Measurements from ENCODE around the gene TLCD1. TPM values are rescaled to one million over a fixed set of nuclear protein-coding genes. Genes with fewer than 3 reads are reported as not detected.

The TLCD1 gene, protein sequence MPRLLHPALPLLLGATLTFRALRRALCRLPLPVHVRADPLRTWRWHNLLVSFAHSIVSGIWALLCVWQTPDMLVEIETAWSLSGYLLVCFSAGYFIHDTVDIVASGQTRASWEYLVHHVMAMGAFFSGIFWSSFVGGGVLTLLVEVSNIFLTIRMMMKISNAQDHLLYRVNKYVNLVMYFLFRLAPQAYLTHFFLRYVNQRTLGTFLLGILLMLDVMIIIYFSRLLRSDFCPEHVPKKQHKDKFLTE
- 1 to 10 TPM; 1.5 to 9.7 TPM for total RNA-seq

- H3K27ac Mint-ChIP-seq: peak within 1 kb of the TSS; percentile 95 to 98
- H3K4me1 Mint-ChIP-seq (ENCODE audit: low read depth in 2 of 2): peaks cover 59 to 60% of the 10 kb centered on the region in 2 donors
- DNase-seq (ENCODE audit: low spot score) (peak; percentile 84), ATAC-seq (peak; percentile 60 to 71)
- H3K36me3 Mint-ChIP-seq: peaks cover 22% of the 10 kb centered on the region
- H3K27me3 Mint-ChIP-seq: no peaks in the 10 kb centered on the region
- H3K4me3 Mint-ChIP-seq: peak within 1 kb of the TSS; percentile 97
- no peaks in the 10 kb centered on the region for H3K9me3 Mint-ChIP-seq
Measured at GRCh38 chr17:28726226-28726626, at the start of gene TLCD1. TSS of gene TLCD1 (minus strand) at chr17:28726233. CDS start at chr17:28726097, 136 bp downstream.

GRCh38 chr17:28774206-28774605, 48.2 kb upstream of the TLCD1 start:
- Mint-ChIP-seq H3K9me3 (no peaks in the 10 kb centered on the region), H3K27ac (no peak overlapping the region), H3K27me3 (no peaks in the 10 kb centered on the region), H3K4me3 (no peak overlapping the region), H3K4me1 (ENCODE audit: low read depth in 2 of 2) (peaks cover 22 to 31% of the 10 kb centered on the region in 2 donors), H3K36me3 (no peaks in the 10 kb centered on the region)
- DNase-seq (ENCODE audit: low spot score) (no peak), ATAC-seq (no peak)

- no peak for ATAC-seq
- no peaks in the 10 kb centered on the region for H3K36me3 Mint-ChIP-seq
Measured at GRCh38 chr17:28773736-28774135, 47.7 kb upstream of the TLCD1 start.

GRCh38 chr17:28765038-28765437, 39.0 kb upstream of the TLCD1 start:
- ATAC-seq (no peak), DNase-seq (ENCODE audit: low spot score) (no peak)
- Mint-ChIP-seq H3K4me1 (ENCODE audit: low read depth in 2 of 2) (peaks cover 24 to 28% of the 10 kb centered on the region in 2 donors), H3K9me3 (no peaks in the 10 kb centered on the region), H3K27ac (peak overlapping the region; percentile 31 to 51), H3K36me3 (peaks cover 5% of the 10 kb centered on the region), H3K27me3 (no peaks in the 10 kb centered on the region), H3K4me3 (no peak overlapping the region)

More at GRCh38 chr17:28773736-28774135, 47.7 kb upstream of the TLCD1 start:
- H3K9me3 Mint-ChIP-seq: no peaks in the 10 kb centered on the region
- no peak overlapping the region for H3K27ac Mint-ChIP-seq
- no peaks in the 10 kb centered on the region for H3K27me3 Mint-ChIP-seq
- H3K4me1 Mint-ChIP-seq (ENCODE audit: low read depth in 2 of 2): peaks cover 18 to 27% of the 10 kb centered on the region in 2 donors
- no peak for DNase-seq (ENCODE audit: low spot score)
- no peak overlapping the region for H3K4me3 Mint-ChIP-seq

DNA sequence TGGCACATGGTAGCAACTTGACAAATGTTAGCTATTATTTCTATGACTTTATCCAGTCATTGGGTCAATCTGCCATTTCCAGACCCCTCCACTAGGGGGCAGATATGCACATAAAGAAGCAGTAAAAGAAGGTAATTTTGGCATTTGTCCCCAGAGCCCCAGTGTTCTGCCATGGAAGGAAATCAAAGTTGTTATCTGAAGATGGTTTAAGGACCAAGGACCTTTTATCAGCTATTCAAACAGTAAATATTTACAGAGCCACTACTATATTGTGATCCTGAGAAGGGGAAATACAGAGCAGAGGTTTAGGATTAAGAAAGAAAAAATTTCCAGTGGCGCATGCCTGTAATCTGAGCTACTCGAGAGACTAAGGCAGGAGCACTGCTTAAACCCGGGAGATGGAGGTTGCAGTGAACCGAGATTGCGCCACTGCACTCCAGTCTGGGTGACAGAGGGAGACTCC, 37.8 kb upstream of the TLCD1 start:
- H3K27ac Mint-ChIP-seq: peak overlapping the region; percentile 3 to 73
- ATAC-seq: peak; percentile 32 to 46
- H3K4me1 Mint-ChIP-seq (ENCODE audit: low read depth in 2 of 2): peaks cover 18 to 28% of the 10 kb centered on the region in 2 donors
- H3K9me3 Mint-ChIP-seq: no peaks in the 10 kb centered on the region
- H3K36me3 Mint-ChIP-seq: peaks cover 5% of the 10 kb centered on the region
- H3K27me3 Mint-ChIP-seq: no peaks in the 10 kb centered on the region
- peak; percentile 84 for DNase-seq (ENCODE audit: low spot score)
- H3K4me3 Mint-ChIP-seq: peak overlapping the region; percentile 41

DNA sequence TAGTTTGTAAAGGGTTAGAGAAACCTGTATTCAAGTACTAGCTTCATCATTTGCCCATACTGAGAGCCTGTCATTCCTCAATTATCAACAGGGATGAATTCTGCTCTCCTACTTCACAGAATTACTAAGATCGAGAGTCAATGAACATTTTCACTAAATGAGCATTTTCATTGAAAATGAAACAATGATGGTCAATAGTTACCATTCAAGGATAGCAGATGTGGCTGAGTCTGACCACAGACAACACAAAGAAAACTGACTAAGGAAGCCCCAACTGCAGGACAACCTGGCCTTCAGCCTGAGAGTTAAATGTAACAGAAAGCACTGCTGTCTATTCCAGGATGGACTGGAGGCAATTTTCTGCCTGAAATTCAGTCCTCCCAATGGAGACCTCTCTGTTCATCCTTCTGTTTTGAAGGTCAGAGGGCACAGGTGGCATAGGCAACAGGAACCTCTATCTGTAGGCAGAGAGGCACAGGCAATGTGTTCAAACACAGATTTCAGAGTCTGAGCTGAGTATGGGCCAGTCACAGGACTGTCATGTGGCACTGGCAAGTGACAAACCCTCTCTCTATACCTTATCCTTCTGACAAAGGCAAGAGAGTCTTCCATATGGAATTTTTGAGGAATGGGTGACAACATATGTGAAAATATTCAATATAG, 37.2 kb upstream of the TLCD1 start:
- DNase-seq (ENCODE audit: low spot score) (no peak), ATAC-seq (peak; percentile 75 to 87)
- H3K27ac Mint-ChIP-seq: peak overlapping the region; percentile 50 to 73
- peaks cover 18 to 28% of the 10 kb centered on the region in 2 donors for H3K4me1 Mint-ChIP-seq (ENCODE audit: low read depth in 2 of 2)
- no peaks in the 10 kb centered on the region for H3K27me3 Mint-ChIP-seq
- peak overlapping the region; percentile 41 for H3K4me3 Mint-ChIP-seq
- peaks cover 5% of the 10 kb centered on the region for H3K36me3 Mint-ChIP-seq
- no peaks in the 10 kb centered on the region for H3K9me3 Mint-ChIP-seq

DNA sequence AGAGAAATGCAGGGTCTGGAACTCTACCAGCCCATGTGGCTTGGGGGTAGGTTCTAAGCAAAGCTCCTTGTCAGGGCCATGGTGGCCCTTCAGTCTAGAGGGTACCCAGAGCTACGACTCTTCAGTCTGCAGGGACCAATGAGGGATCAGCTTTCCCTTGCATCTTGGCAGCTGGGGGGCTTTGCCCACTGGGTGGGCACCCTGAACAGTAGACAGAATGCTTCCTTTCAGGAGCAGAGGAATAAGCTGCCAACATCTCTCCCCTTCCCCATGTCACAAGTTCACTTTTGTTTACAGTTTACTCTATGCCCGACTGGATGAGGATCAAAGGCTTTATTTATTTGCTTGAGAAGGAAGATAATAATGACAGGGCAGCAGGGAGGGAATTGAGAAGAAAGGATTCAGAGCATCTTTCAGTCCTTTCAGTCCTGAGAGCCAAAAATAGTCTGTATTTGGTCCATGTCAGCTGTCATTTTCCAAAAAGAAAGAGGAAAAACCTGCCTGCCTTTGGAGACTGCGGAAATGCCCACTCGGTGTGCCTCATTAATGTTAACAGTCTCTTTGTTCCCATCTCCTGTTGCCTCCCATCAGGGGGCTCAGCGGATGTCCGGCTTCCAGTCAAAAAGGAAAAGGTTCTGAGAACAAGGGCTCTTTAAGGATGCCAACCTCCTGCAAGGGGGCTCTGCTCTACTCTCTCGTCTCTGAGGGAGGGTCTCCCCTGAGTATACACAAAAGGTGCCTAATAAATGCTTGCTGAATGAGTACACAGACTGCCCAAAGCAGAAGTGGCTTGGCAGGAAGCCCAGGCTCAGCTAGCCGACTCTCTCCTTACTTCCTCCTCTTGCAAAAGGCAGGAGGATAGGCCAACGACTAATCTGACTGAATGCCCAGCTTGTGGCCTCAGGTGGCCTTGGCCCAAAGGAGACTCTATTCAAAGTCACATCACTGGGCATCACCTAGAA, 34.8 kb upstream of the TLCD1 start:
- H3K4me3 Mint-ChIP-seq: no peak overlapping the region

DNA sequence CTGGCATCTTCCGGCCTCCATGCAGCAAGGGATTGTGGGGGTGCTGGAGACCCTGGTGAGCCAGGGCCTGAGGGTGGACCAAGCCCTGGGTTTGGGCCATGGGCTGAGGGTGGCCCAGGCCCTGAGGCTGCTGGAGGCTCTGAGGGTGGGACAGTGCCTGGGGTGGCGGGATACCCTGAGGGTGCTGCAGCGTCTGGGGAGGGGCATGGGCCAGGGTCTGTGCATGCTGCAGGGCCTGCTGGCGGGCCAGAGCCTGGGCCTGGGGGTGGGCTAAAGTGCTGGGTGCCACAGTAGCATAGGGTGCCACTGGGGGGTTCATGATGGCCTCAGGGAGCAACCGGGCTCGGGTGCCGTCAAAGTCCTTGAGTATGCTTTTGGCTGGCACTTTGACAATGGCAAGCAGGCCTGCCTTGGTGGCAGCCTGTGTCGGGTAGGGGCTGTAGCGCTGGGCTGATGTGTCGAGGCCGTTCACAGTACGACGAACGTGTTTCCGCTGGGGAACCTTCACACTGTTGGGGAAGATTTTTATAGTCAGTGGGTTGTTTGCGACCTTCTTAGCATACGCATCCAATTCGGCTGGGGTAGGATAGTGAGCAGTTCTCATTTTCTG, 33.3 kb upstream of the TLCD1 start:
- Mint-ChIP-seq H3K36me3 (peaks cover 13% of the 10 kb centered on the region), H3K9me3 (no peaks in the 10 kb centered on the region), H3K4me3 (no peak overlapping the region), H3K27ac (no peak overlapping the region), H3K27me3 (no peaks in the 10 kb centered on the region), H3K4me1 (ENCODE audit: low read depth in 2 of 2) (peaks cover 17 to 23% of the 10 kb centered on the region in 2 donors)
- ATAC-seq (peak in 1 of 2 donors; percentile 16), DNase-seq (ENCODE audit: low spot score) (no peak)

More for the DNA sequence above, 34.8 kb upstream of the TLCD1 start:
- H3K27me3 Mint-ChIP-seq: no peaks in the 10 kb centered on the region
- peaks cover 13% of the 10 kb centered on the region for H3K36me3 Mint-ChIP-seq
- ATAC-seq (no peak), DNase-seq (ENCODE audit: low spot score) (no peak)
- H3K9me3 Mint-ChIP-seq: no peaks in the 10 kb centered on the region
- H3K4me1 Mint-ChIP-seq (ENCODE audit: low read depth in 2 of 2): peaks cover 22 to 28% of the 10 kb centered on the region in 2 donors
- H3K27ac Mint-ChIP-seq: peak overlapping the region; percentile 37 to 50

DNA sequence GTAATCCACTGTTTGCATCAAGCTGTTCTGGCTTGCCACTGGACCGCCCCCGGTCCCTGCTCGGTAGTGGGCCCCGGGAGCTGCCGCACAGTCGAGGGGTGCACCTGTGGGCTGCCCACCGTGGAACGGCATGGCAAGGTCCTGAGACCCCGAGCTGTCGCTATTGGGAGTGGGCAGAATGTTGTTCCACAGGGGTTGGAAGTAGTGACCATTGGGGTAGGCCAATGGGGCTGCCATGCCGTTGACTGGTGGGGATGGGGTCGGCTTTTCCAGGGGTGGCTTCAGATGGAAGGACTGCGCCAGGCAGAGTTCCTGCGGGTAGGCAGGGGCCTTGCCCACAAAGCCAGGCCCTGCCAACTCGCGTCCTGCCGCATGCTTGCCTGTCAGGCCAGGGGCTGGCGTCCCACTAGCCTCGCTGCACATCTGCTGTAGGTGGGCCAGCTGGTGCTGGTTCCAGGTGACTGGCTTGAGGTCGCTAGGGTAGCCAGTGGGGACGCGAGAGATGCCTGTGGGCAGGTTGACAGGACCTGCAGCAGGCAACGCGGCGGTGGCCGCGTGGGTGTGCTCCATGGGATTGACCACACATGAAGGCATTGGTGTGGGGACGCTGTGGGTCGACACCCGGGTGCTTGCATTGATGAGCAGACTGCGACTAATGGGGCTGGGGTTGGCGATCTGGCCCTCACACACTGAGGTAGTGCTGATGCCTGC, 32.5 kb upstream of the TLCD1 start:
- H3K9me3 Mint-ChIP-seq: no peaks in the 10 kb centered on the region
- H3K27me3 Mint-ChIP-seq: no peaks in the 10 kb centered on the region
- no peak overlapping the region for H3K27ac Mint-ChIP-seq
- H3K4me3 Mint-ChIP-seq: no peak overlapping the region
- H3K4me1 Mint-ChIP-seq (ENCODE audit: low read depth in 2 of 2): peaks cover 15 to 19% of the 10 kb centered on the region in 2 donors
- no peak for ATAC-seq
- peaks cover 8% of the 10 kb centered on the region for H3K36me3 Mint-ChIP-seq
- DNase-seq (ENCODE audit: low spot score): no peak

DNA sequence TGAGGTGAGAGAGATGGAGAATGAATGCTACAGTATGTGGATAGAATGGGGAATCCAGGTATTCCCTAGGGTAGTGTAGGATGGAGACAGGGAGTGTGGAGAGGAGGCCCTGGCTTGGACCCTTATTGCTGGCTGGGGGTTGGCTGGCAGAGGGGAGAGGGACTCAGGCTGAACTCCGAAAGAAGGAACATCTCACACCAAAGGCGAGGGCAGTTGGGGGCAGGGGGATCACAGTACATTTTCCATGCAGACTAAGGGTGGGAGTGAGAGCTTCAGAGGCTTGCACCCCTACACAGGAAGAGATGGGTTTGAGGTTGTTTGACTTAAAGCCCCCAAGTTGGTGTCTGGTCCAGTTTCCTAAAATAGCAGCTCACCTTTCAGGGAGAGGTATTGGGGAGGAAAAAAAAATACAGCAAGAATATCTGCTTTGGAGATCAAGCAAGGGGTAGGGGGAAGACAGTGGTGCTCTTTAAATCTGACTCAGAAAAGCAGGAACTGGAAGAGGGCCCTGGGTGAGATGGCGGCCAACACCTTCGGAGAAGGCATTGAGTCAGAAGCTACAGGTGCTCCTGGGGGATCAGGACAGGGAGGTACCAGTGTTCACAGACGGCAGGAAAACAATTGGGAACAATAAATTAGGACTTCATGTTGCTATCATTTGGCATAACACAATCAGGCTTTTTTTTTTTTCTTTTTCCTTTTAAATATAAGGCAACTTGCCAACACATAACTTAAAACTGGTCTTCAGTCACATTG, 30.2 kb upstream of the TLCD1 start:
- no peak for DNase-seq (ENCODE audit: low spot score)
- ATAC-seq: no peak
- Mint-ChIP-seq H3K27ac (peak overlapping the region in 1 of 2 donors; percentile 68), H3K9me3 (no peaks in the 10 kb centered on the region), H3K36me3 (peaks cover 8% of the 10 kb centered on the region), H3K4me3 (no peak overlapping the region), H3K27me3 (no peaks in the 10 kb centered on the region), H3K4me1 (ENCODE audit: low read depth in 2 of 2) (peaks cover 1 to 5% of the 10 kb centered on the region in 2 donors)

DNA sequence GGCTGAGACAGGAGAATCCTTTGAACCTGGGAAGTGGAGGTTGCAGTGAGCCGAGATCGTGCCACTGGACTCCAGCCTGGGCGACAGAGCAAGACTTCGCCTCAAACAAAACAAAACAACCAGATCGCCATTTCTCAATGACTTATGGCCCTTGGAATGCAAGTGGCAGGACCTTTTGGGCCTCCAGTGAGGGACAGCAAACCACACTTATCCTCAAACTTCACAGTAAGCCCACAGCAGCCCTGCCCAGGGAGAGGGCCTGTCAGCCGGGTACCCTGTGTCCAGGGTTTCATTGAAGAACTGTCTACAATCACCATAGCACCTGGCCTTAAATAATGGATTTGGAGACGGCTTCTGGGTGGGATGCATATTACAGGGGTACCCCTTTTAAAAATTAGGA, 29.5 kb upstream of the TLCD1 start:
- DNase-seq (ENCODE audit: low spot score): no peak
- peak overlapping the region in 1 of 2 donors; percentile 68 for H3K27ac Mint-ChIP-seq
- H3K4me3 Mint-ChIP-seq: no peak overlapping the region
- no peaks in the 10 kb centered on the region for H3K27me3 Mint-ChIP-seq
- peaks cover 0 to 4% of the 10 kb centered on the region in 2 donors for H3K4me1 Mint-ChIP-seq (ENCODE audit: low read depth in 2 of 2)
- peaks cover 8% of the 10 kb centered on the region for H3K36me3 Mint-ChIP-seq
- H3K9me3 Mint-ChIP-seq: no peaks in the 10 kb centered on the region
- no peak for ATAC-seq

All from natural killer cell treated with Interleukin-12 subunit alpha and Interleukin-12 subunit beta and Interleukin-15 and Interleukin-18, amount 100 ng/mL, for 72 hours (primary cell).